H1 (cell line): ENCODE results near the gene DHRS7C. TPM values are rescaled to one million over a fixed set of nuclear protein-coding genes. Genes with fewer than 3 reads are reported as not detected.

ENCODE experiments used
- CTCF ChIA-PET: fragments of 300-600 bp; sonication (Branson Sonifier 250); formaldehyde crosslinking; loops from one replicate; lab custom pipeline; 2021; ENCODE audit not compliant: partially characterized antibody; lab: Charles Lee
- POLR2A ChIA-PET: fragments of 300-600 bp; sonication (Branson Sonifier 250); formaldehyde crosslinking; loops from one replicate; lab custom pipeline; 2021; ENCODE audit warnings: inconsistent platforms; ENCODE audit not compliant: partially characterized antibody; lab: Charles Lee
- DNase-seq, 2 experiments: peaks; one replicate each; pipeline versions ENCODE4 v3.0.0 to v3.0.0-alpha.2; 2010 to 2022; ENCODE audit warnings: low spot score in 2 of 2, low read depth in 1 of 2, mixed read lengths in 1 of 2
- FAIRE-seq: peaks from 2 replicates; lab custom pipeline; 2011; peaks lifted over from hg19 to GRCh38; lab: Jason Lieb, UNC
- H2AFZ ChIP-seq: 2 replicates; pipeline ENCODE4 v1.8.1; 2012; ENCODE audit warnings: low read length, inconsistent platforms
- H2AK5ac ChIP-seq: 2 replicates; pipeline ENCODE4 v1.6.1; 2013; ENCODE audit warnings: low read depth, low read length
- H2BK120ac ChIP-seq: replicated peaks from 2 replicates; pipeline ENCODE3; 2013; ENCODE audit warnings: low read depth, low read length, inconsistent platforms
- H2BK12ac ChIP-seq: 2 replicates; pipeline ENCODE4 v1.6.1; 2013; ENCODE audit warnings: low read depth, low read length
- H2BK15ac ChIP-seq: 2 replicates; pipeline ENCODE4 v1.6.1; 2013; ENCODE audit warnings: low read length
- H2BK20ac ChIP-seq: 2 replicates; pipeline ENCODE4 v1.6.1; 2013; ENCODE audit warnings: low read length
- H2BK5ac ChIP-seq: 2 replicates; pipeline ENCODE4 v1.6.1; 2013; ENCODE audit warnings: low read depth, low read length
- H3K14ac ChIP-seq: 2 replicates; pipeline ENCODE4 v1.6.1; 2013; ENCODE audit warnings: inconsistent platforms; ENCODE audit not compliant: insufficient read length
- H3K18ac ChIP-seq: 2 replicates; pipeline ENCODE4 v1.6.1; 2013; ENCODE audit warnings: low read length; ENCODE audit errors: extremely low read depth
- H3K23ac ChIP-seq: 2 replicates; pipeline ENCODE4 v1.6.1; 2013; ENCODE audit warnings: inconsistent platforms; ENCODE audit not compliant: insufficient read length
- H3K23me2 ChIP-seq: 2 replicates; pipeline ENCODE4 v1.6.1; 2013; ENCODE audit warnings: low read depth, low read length
- H3K27ac ChIP-seq: 2 replicates; pipeline ENCODE4 v1.6.1; 2011; ENCODE audit warnings: low read depth, low read length, inconsistent platforms
- H3K27me3 ChIP-seq, 4 experiments: replicated peaks in 1 of 4; 1 replicate in 1 of 4; 2 replicates in 3 of 4; pipeline versions ENCODE4 v1.6.1 to v1.8.1; 2011 to 2013; ENCODE audit warnings: low read length in 3 of 4, mild to moderate bottlenecking in 3 of 4, inconsistent platforms in 2 of 4, mixed read lengths in 2 of 4, moderate library complexity in 1 of 4; ENCODE audit not compliant: control insufficient read depth in 3 of 4, insufficient read depth in 3 of 4; ENCODE audit errors: extremely low read depth in 1 of 4
- H3K36me3 ChIP-seq, 4 experiments: 2 replicates each; pipeline versions ENCODE4 v1.6.1 to v1.8.1; 2011 to 2013; ENCODE audit warnings: mild to moderate bottlenecking in 4 of 4, low read length in 3 of 4, moderate library complexity in 2 of 4, control low read depth in 1 of 4, inconsistent platforms in 1 of 4; ENCODE audit not compliant: insufficient read depth in 4 of 4, control insufficient read depth in 2 of 4
- H3K4ac ChIP-seq: replicated peaks from 2 replicates; pipeline ENCODE3; 2013; ENCODE audit warnings: low read length, low read depth, mixed read lengths, inconsistent platforms; ENCODE audit not compliant: insufficient read length
- H3K4me1 ChIP-seq, 4 experiments: replicated peaks in 1 of 4; 1 replicate in 1 of 4; 2 replicates in 3 of 4; pipeline versions ENCODE4 v1.6.1 to v1.8.1; 2011 to 2013; ENCODE audit warnings: low read length in 3 of 4, inconsistent platforms in 2 of 4, mixed read lengths in 1 of 4; ENCODE audit not compliant: insufficient read depth in 4 of 4, control insufficient read depth in 3 of 4
- H3K4me2 ChIP-seq, 2 experiments: 2 replicates each; pipeline versions ENCODE4 v1.6.1 to v1.8.1; 2011 to 2013; ENCODE audit warnings: low read depth in 2 of 2, low read length in 2 of 2, control low read depth in 1 of 2, inconsistent platforms in 1 of 2, mild to moderate bottlenecking in 1 of 2; ENCODE audit not compliant: insufficient read depth in 1 of 2
- H3K4me3 ChIP-seq, 4 experiments: fragments of 200-600, 300-600 bp in 1 of 4; sonication (generic), shearing (Covaris generic), sonication (Bioruptor Twin) in 1 of 4; 2 replicates each; pipeline versions ENCODE4 v1.5.1 to v1.8.1; 2011 to 2016; ENCODE audit warnings: low read length in 4 of 4, low read depth in 3 of 4, control low read depth in 2 of 4, inconsistent platforms in 2 of 4, mild to moderate bottlenecking in 2 of 4, mixed read lengths in 1 of 4, moderate library complexity in 1 of 4; ENCODE audit not compliant: insufficient read depth in 2 of 4; ENCODE audit errors: extremely low read depth in 1 of 4
- H3K56ac ChIP-seq: replicated peaks from 2 replicates; pipeline ENCODE3; 2013; ENCODE audit warnings: low read depth, mild to moderate bottlenecking, mixed read lengths, low read length, inconsistent platforms; ENCODE audit not compliant: insufficient read length
- H3K79me1 ChIP-seq: 2 replicates; pipeline ENCODE4 v1.6.1; 2013; ENCODE audit warnings: low read depth, low read length, control low read depth
- H3K79me2 ChIP-seq, 2 experiments: 2 replicates each; pipeline versions ENCODE4 v1.6.1 to v1.8.1; 2012 to 2013; ENCODE audit warnings: low read length in 2 of 2, mild to moderate bottlenecking in 2 of 2, inconsistent platforms in 1 of 2; ENCODE audit not compliant: insufficient read depth in 2 of 2, control insufficient read depth in 1 of 2
- H3K9ac ChIP-seq, 4 experiments: replicated peaks in 1 of 4; 1 replicate in 1 of 4; 2 replicates in 3 of 4; pipeline versions ENCODE4 v1.6.1 to v1.8.1; 2011 to 2013; ENCODE audit warnings: low read depth in 3 of 4, low read length in 3 of 4, control low read depth in 2 of 4, mild to moderate bottlenecking in 2 of 4, moderate library complexity in 2 of 4, inconsistent platforms in 1 of 4; ENCODE audit errors: extremely low read depth in 1 of 4
- H3K9me3 ChIP-seq, 2 experiments: 2 replicates each; pipeline versions ENCODE4 v1.6.1 to v1.8.1; 2012 to 2013; ENCODE audit warnings: mild to moderate bottlenecking in 2 of 2, moderate library complexity in 2 of 2, control low read depth in 1 of 2, inconsistent platforms in 1 of 2, low read depth in 1 of 2, low read length in 1 of 2, mixed read lengths in 1 of 2; ENCODE audit not compliant: insufficient read depth in 2 of 2
- H4K20me1 ChIP-seq, 2 experiments: replicated peaks in 1 of 2; 2 replicates each; pipeline versions ENCODE3 to v1.8.1; 2011 to 2013; ENCODE audit warnings: inconsistent platforms in 2 of 2, low read length in 2 of 2, mild to moderate bottlenecking in 1 of 2; ENCODE audit not compliant: insufficient read depth in 2 of 2, control insufficient read depth in 1 of 2
- H4K5ac ChIP-seq: 2 replicates; pipeline ENCODE4 v1.6.1; 2013; ENCODE audit warnings: low read length, low read depth, mixed read lengths, inconsistent platforms; ENCODE audit not compliant: insufficient read length
- H4K8ac ChIP-seq: 2 replicates; pipeline ENCODE4 v1.8.0; 2013; ENCODE audit warnings: mild to moderate bottlenecking, moderate library complexity, low read length, inconsistent platforms; ENCODE audit not compliant: insufficient read depth; ENCODE audit errors: extremely low read depth
- H4K91ac ChIP-seq: replicated peaks from 2 replicates; pipeline ENCODE3; 2013; ENCODE audit warnings: low read length, mixed read lengths, inconsistent platforms; ENCODE audit not compliant: insufficient read length
- CBX5 ChIP-seq: fragments of 300-800, 300-1000 bp; sonication (generic); IDR thresholded peaks from 2 replicates; pipeline ENCODE4 v1.7.1; 2016; ENCODE audit warnings: antibody characterized with exemption, low read length, low read depth
- RXRA ChIP-seq: IDR thresholded peaks from 2 replicates; pipeline ENCODE4 v1.6.1; 2011; ENCODE audit warnings: low read depth, mild to moderate bottlenecking, low read length, moderate library complexity; ENCODE audit not compliant: insufficient read depth
- SIN3A ChIP-seq, 2 experiments: IDR thresholded peaks in 1 of 2; conservative IDR thresholded peaks in 1 of 2; 2 replicates each; pipeline ENCODE4 v1.6.1; 2011 to 2012; ENCODE audit warnings: low read length in 2 of 2, improper control_type of control experiment in 1 of 2, low read depth in 1 of 2, mild to moderate bottlenecking in 1 of 2
- ZNF274 ChIP-seq: IDR thresholded peaks from 2 replicates; pipeline ENCODE4 v1.7.0; 2012; ENCODE audit warnings: low read length, borderline replicate concordance; ENCODE audit errors: extremely low read depth
- WGBS, 2 experiments: shearing (Covaris generic) in 1 of 2; methylation state at CpG; one replicate each; pipeline versions ENCODE4 v1.1.6 to v1.1.7; 2013 to 2015; ENCODE audit warnings: low lambda C conversion rate in 2 of 2, mixed read lengths in 2 of 2, inconsistent platforms in 1 of 2, low coverage in 1 of 2, missing lambda C conversion rate in 1 of 2; ENCODE audit not compliant: insufficient replicate concordance in 2 of 2, insufficient coverage in 1 of 2, insufficient read length in 1 of 2; ENCODE audit errors: extremely low coverage in 1 of 2, missing lambda C conversion rate in 1 of 2; 5-methylcytosine and 5-hydroxymethylcytosine counted together
- polyA plus RNA-seq, 7 experiments: library from polyadenylated mRNA; depleted of rRNA in 3 of 7; stranded (reverse) in 5 of 7; unstranded in 2 of 7; fragments of >200 nt in 5 of 7; fragments of 200-250 nt in 2 of 7; gene quantifications; 1 replicate in 5 of 7; 2 replicates in 1 of 7; 4 replicates in 1 of 7; pipeline versions ENCODE4 v1.2.1 to v1.2.3, GENCODE V29; 2011 to 2013; ENCODE audit warnings: missing spikeins in 2 of 7, mixed read lengths in 2 of 7
- total RNA-seq: library from RNA; stranded (reverse); fragmentation: NEBNext Ultra II Directional; extraction: Animal tissue kit (Norgen Biotek cat#: 25700); gene quantifications from 2 replicates; pipeline ENCODE4 v1.2.1, GENCODE V29; 2021
- TF ChIP-seq, protein P1 (sequence below): IDR thresholded peaks from 2 replicates; pipeline ENCODE4 v1.6.1; 2011; ENCODE audit warnings: low read length, improper control_type of control experiment

The DHRS7C gene
- total and polyA plus RNA-seq, 2 of the 8 experiments (the other 6 are each of a cell fraction or from before 2014, with no cell fraction given) = not detected

- no peak overlapping the region for H2BK20ac ChIP-seq
- no peak overlapping the region for H2BK15ac ChIP-seq
- H3K27me3 ChIP-seq = no peaks in the 10 kb centered on the region
- H2BK5ac ChIP-seq = no peak overlapping the region
- no peak overlapping the region for H2AK5ac ChIP-seq
- no peak overlapping the region for H2BK120ac ChIP-seq
- no peak overlapping the region for H3K23ac ChIP-seq
- no peak overlapping the region for H3K18ac ChIP-seq
- no peaks in the 10 kb centered on the region for H3K36me3 ChIP-seq
- H3K79me2 ChIP-seq = no peaks in the 10 kb centered on the region
- H4K91ac ChIP-seq = no peak overlapping the region
- ChIA-PET CTCF (interaction anchor here (2.1 kb wide), 1 partner anchor 10 kb away, joined by 14 read pairs; no protein-coding TSS in a partner anchor), POLR2A (no interaction called here)
- H3K4me3 ChIP-seq = no peak overlapping the region
- H3K56ac ChIP-seq = no peak overlapping the region
- no peak overlapping the region for H3K27ac ChIP-seq
- no peak overlapping the region for H3K4me2 ChIP-seq
- no peak overlapping the region for H2BK12ac ChIP-seq
- 89% methylated on average over 13 of the region's 13 CpGs; no CpG with 5 or more reads in 1 of the 2 experiments for WGBS, 2 experiments
- H3K23me2 ChIP-seq = no peaks in the 10 kb centered on the region
- H3K79me1 ChIP-seq = no peaks in the 10 kb centered on the region
- no peak overlapping the region for H3K9ac ChIP-seq
- no peaks in the 10 kb centered on the region for H3K9me3 ChIP-seq
- no peak overlapping the region for H4K5ac ChIP-seq
- TF ChIP-seq RXRA (no peak), CBX5 (no peak), SIN3A (conservative IDR thresholded peaks at IDR 0.05 in 1 of 2, IDR thresholded peaks at IDR 0.05 in 1 of 2; ENCODE audit: low read depth in 1 of 2, low read length in 2 of 2) (no peak), ZNF274 (no peak)
- TF ChIP-seq, protein P1, sequence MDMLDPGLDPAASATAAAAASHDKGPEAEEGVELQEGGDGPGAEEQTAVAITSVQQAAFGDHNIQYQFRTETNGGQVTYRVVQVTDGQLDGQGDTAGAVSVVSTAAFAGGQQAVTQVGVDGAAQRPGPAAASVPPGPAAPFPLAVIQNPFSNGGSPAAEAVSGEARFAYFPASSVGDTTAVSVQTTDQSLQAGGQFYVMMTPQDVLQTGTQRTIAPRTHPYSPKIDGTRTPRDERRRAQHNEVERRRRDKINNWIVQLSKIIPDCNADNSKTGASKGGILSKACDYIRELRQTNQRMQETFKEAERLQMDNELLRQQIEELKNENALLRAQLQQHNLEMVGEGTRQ = no peak
- H2AFZ ChIP-seq = no peak overlapping the region
- peaks cover 0 to 2% (median 0%) of the 10 kb centered on the region in 4 experiments; a peak in 1 of 7 replicates for H3K4me1 ChIP-seq
- no peak overlapping the region for H3K4ac ChIP-seq
- FAIRE-seq (no peak), DNase-seq (no peak)
- no peak overlapping the region for H3K14ac ChIP-seq
- no peaks in the 10 kb centered on the region for H4K20me1 ChIP-seq
- no peak overlapping the region for H4K8ac ChIP-seq
These were observed 37.2 kb upstream of the DHRS7C start for GRCh38 chr17:9828296-9829295.
